ENCODE measurements around the gene NT5DC1. TPM values are rescaled to one million over a fixed set of nuclear protein-coding genes. Genes with fewer than 3 reads are reported as not detected.

Gene NT5DC1
- total and polyA plus RNA-seq, 2 experiments from 2014 or later, result 27.0 to 29.8 TPM

GRCh38 chr6:116287689-116288282, 187.1 kb downstream of the NT5DC1 start:
- peak; percentile 75 for DNase-seq (ENCODE audit: low spot score)
- peaks cover 4% of the 10 kb centered on the region; the same call in 2 of the 3 replicates for H3K4me1 Mint-ChIP-seq
- Histone ChIP-seq H4K20me1 (replicated peaks; ENCODE audit: insufficient read depth) (no peaks in the 10 kb centered on the region), H3F3A (replicated peaks; ENCODE audit: low read depth) (no peaks in the 10 kb centered on the region), H3K36me3 (ENCODE audit: insufficient read depth) (no peaks in the 10 kb centered on the region), H2AFZ (no peak overlapping the region), H3K4me2 (no peak overlapping the region), H3K9me2 (ENCODE audit: insufficient read depth) (peaks cover 4% of the 10 kb centered on the region; the same call in 1 of the 2 replicates), H3K4me1 (ENCODE audit: insufficient read depth) (no peaks in the 10 kb centered on the region), H3K4me3 (no peak overlapping the region), H3K27ac (ENCODE audit: low read depth) (no peak overlapping the region), H3K27me3 (ENCODE audit: insufficient read depth) (no peaks in the 10 kb centered on the region), H3K79me2 (replicated peaks; ENCODE audit: insufficient read depth) (no peaks in the 10 kb centered on the region)
- peaks cover 5% of the 10 kb centered on the region; the same call in 2 of the 3 replicates for H3K9me3 Mint-ChIP-seq
- TF ChIP-seq, protein P1, sequence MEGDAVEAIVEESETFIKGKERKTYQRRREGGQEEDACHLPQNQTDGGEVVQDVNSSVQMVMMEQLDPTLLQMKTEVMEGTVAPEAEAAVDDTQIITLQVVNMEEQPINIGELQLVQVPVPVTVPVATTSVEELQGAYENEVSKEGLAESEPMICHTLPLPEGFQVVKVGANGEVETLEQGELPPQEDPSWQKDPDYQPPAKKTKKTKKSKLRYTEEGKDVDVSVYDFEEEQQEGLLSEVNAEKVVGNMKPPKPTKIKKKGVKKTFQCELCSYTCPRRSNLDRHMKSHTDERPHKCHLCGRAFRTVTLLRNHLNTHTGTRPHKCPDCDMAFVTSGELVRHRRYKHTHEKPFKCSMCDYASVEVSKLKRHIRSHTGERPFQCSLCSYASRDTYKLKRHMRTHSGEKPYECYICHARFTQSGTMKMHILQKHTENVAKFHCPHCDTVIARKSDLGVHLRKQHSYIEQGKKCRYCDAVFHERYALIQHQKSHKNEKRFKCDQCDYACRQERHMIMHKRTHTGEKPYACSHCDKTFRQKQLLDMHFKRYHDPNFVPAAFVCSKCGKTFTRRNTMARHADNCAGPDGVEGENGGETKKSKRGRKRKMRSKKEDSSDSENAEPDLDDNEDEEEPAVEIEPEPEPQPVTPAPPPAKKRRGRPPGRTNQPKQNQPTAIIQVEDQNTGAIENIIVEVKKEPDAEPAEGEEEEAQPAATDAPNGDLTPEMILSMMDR (conservative IDR thresholded peaks at IDR 0.05; ENCODE audit: low read depth in 2 of 2), result peak; percentile 90 to 97
- TF ChIP-seq ZNF114 (CRISPR knock-in tag; IDR thresholded peaks at IDR 0.05), result no peak
- TF ChIP-seq EZH2 (IDR thresholded peaks at IDR 0.05; ENCODE audit: low read depth, unreplicated experiment), result no peak
- TF ChIP-seq EZH2phosphoT487 (IDR thresholded peaks at IDR 0.05; ENCODE audit: unreplicated experiment), result no peak
- no peak overlapping the region for H3K4me3 Mint-ChIP-seq
- no peaks in the 10 kb centered on the region for H3K27me3 Mint-ChIP-seq (ENCODE audit: insufficient read depth, low read depth, poor library complexity)
- peak; percentile 80 for ATAC-seq
- no peak overlapping the region for H3K27ac Mint-ChIP-seq
- no peaks in the 10 kb centered on the region for H3K36me3 Mint-ChIP-seq (ENCODE audit: low read depth)

DNA sequence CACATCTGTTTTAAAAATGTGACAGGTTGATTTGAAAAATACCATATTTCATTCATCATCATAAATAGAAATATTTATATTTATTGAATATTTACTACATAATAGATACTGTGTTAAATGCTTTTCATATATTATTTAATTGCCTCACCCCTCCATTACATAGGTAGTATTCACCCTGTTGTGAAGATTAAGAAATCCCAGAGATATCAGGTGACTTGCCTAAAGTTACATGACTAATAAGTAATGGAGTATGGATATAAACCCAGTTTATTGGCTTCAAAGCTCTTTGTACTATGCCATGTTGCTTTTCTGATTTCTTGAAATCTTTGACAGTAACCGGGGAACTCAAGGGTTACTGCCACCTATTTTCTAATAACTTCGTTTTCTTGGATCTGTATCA, 189.2 kb downstream of the NT5DC1 start:
- no peaks in the 10 kb centered on the region for H3K27me3 Mint-ChIP-seq (ENCODE audit: insufficient read depth, low read depth, poor library complexity)
- H3F3A ChIP-seq (replicated peaks; ENCODE audit: low read depth), result no peaks in the 10 kb centered on the region
- H2AFZ ChIP-seq, result no peak overlapping the region
- H3K27ac ChIP-seq (ENCODE audit: low read depth), result no peak overlapping the region
- no peaks in the 10 kb centered on the region for H3K4me1 Mint-ChIP-seq
- DNase-seq (ENCODE audit: low spot score) (no peak), ATAC-seq (no peak)
- H3K36me3 ChIP-seq (ENCODE audit: insufficient read depth), result no peaks in the 10 kb centered on the region
- H3K36me3 Mint-ChIP-seq (ENCODE audit: low read depth), result no peaks in the 10 kb centered on the region
- H3K4me1 ChIP-seq (ENCODE audit: insufficient read depth), result no peaks in the 10 kb centered on the region
- no peak overlapping the region for H3K4me3 Mint-ChIP-seq
- H3K4me2 ChIP-seq, result no peak overlapping the region
- H3K79me2 ChIP-seq (replicated peaks; ENCODE audit: insufficient read depth), result no peaks in the 10 kb centered on the region
- no peak overlapping the region for H3K27ac Mint-ChIP-seq
- peaks cover 5% of the 10 kb centered on the region; the same call in 2 of the 3 replicates for H3K9me3 Mint-ChIP-seq
- H3K27me3 ChIP-seq (ENCODE audit: insufficient read depth), result no peaks in the 10 kb centered on the region
- H3K4me3 ChIP-seq, result no peak overlapping the region
- H3K9me2 ChIP-seq (ENCODE audit: insufficient read depth), result peaks cover 7% of the 10 kb centered on the region; the same call in 1 of the 2 replicates
- H4K20me1 ChIP-seq (replicated peaks; ENCODE audit: insufficient read depth), result no peaks in the 10 kb centered on the region
- TF ChIP-seq CREB1 (CRISPR knock-in tag; IDR thresholded peaks at IDR 0.05; ENCODE audit: low read depth), result no peak
- TF ChIP-seq, protein P2, sequence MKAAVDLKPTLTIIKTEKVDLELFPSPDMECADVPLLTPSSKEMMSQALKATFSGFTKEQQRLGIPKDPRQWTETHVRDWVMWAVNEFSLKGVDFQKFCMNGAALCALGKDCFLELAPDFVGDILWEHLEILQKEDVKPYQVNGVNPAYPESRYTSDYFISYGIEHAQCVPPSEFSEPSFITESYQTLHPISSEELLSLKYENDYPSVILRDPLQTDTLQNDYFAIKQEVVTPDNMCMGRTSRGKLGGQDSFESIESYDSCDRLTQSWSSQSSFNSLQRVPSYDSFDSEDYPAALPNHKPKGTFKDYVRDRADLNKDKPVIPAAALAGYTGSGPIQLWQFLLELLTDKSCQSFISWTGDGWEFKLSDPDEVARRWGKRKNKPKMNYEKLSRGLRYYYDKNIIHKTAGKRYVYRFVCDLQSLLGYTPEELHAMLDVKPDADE (IDR thresholded peaks at IDR 0.05), result no peak
- TF ChIP-seq POLR2AphosphoS5 (IDR thresholded peaks at IDR 0.05; ENCODE audit: low read depth), result no peak
- TF ChIP-seq, protein P3, sequence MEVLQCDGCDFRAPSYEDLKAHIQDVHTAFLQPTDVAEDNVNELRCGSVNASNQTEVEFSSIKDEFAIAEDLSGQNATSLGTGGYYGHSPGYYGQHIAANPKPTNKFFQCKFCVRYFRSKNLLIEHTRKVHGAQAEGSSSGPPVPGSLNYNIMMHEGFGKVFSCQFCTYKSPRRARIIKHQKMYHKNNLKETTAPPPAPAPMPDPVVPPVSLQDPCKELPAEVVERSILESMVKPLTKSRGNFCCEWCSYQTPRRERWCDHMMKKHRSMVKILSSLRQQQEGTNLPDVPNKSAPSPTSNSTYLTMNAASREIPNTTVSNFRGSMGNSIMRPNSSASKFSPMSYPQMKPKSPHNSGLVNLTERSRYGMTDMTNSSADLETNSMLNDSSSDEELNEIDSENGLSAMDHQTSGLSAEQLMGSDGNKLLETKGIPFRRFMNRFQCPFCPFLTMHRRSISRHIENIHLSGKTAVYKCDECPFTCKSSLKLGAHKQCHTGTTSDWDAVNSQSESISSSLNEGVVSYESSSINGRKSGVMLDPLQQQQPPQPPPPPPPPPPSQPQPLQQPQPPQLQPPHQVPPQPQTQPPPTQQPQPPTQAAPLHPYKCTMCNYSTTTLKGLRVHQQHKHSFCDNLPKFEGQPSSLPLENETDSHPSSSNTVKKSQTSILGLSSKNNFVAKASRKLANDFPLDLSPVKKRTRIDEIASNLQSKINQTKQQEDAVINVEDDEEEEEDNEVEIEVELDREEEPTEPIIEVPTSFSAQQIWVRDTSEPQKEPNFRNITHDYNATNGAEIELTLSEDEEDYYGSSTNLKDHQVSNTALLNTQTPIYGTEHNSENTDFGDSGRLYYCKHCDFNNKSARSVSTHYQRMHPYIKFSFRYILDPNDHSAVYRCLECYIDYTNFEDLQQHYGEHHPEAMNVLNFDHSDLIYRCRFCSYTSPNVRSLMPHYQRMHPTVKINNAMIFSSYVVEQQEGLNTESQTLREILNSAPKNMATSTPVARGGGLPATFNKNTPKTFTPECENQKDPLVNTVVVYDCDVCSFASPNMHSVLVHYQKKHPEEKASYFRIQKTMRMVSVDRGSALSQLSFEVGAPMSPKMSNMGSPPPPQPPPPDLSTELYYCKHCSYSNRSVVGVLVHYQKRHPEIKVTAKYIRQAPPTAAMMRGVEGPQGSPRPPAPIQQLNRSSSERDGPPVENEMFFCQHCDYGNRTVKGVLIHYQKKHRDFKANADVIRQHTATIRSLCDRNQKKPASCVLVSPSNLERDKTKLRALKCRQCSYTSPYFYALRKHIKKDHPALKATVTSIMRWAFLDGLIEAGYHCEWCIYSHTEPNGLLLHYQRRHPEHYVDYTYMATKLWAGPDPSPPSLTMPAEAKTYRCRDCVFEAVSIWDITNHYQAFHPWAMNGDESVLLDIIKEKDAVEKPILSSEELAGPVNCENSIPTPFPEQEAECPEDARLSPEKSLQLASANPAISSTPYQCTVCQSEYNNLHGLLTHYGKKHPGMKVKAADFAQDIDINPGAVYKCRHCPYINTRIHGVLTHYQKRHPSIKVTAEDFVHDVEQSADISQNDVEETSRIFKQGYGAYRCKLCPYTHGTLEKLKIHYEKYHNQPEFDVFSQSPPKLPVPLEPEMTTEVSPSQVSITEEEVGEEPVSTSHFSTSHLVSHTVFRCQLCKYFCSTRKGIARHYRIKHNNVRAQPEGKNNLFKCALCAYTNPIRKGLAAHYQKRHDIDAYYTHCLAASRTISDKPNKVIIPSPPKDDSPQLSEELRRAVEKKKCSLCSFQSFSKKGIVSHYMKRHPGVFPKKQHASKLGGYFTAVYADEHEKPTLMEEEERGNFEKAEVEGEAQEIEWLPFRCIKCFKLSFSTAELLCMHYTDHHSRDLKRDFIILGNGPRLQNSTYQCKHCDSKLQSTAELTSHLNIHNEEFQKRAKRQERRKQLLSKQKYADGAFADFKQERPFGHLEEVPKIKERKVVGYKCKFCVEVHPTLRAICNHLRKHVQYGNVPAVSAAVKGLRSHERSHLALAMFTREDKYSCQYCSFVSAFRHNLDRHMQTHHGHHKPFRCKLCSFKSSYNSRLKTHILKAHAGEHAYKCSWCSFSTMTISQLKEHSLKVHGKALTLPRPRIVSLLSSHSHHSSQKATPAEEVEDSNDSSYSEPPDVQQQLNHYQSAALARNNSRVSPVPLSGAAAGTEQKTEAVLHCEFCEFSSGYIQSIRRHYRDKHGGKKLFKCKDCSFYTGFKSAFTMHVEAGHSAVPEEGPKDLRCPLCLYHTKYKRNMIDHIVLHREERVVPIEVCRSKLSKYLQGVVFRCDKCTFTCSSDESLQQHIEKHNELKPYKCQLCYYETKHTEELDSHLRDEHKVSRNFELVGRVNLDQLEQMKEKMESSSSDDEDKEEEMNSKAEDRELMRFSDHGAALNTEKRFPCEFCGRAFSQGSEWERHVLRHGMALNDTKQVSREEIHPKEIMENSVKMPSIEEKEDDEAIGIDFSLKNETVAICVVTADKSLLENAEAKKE (CRISPR knock-in tag; IDR thresholded peaks at IDR 0.05), result no peak
- no peak for TF ChIP-seq NANOG (IDR thresholded peaks at IDR 0.05; ENCODE audit: borderline replicate concordance)
- TF ChIP-seq EZH2 (IDR thresholded peaks at IDR 0.05; ENCODE audit: low read depth, unreplicated experiment), result no peak
- no peak for TF ChIP-seq STAT1 (IDR thresholded peaks at IDR 0.05; ENCODE audit: unreplicated experiment)
- no peak for TF ChIP-seq EZH2phosphoT487 (IDR thresholded peaks at IDR 0.05; ENCODE audit: unreplicated experiment)
- no peak for TF ChIP-seq ZNF114 (CRISPR knock-in tag; IDR thresholded peaks at IDR 0.05)

Data from GM23338 (cell line).